HG03060 (cell line): ENCODE data around the gene TCN2.
"Not testable (repeated sequence)": the region's sequence is repeated elsewhere in the genome, so short reads cannot be mapped to it uniquely, and the experiment has no call there.

Experiments used
- ATAC-seq: cut with Tn5 transposase; IDR thresholded peaks from one replicate; pipeline ENCODE4 v1.9.1; 2021; ENCODE audit warnings: low read depth, moderate number of reproducible peaks; ENCODE audit not compliant: unreplicated experiment

Gene TCN2

DNA sequence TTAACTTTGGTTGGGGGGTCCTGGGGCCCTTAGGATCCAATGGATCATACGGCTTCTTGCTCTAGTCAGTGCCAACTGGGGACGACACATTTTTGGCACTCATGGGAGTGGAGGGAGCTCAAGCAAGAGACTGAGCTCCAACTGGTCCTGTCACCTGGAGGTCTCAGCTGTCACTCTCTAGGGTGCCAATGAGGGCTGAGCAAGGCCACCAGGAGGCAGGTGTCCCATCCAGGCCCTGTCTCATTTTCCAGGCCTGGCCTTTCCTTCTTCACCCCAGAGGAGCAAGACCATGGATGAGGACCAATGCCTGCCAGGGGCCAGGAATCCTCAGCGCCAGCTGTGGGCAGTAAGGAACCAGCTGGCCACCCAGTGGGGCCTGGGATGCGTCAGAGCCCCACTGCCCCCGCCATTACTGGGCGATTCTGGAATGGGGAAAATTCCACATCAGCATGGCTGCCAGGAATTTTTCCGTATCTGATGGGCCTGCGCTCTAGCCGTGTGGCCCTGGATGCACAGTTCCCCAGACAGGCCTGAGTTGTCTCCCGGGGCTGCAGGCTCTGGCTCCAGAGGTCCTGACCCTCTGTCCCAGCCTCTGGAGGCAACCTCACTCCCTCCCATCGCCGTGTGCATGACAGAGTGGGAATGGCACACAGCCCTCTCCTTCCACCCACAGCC is 31.8 kb upstream of the TCN2 start:
- no peak for ATAC-seq

DNA sequence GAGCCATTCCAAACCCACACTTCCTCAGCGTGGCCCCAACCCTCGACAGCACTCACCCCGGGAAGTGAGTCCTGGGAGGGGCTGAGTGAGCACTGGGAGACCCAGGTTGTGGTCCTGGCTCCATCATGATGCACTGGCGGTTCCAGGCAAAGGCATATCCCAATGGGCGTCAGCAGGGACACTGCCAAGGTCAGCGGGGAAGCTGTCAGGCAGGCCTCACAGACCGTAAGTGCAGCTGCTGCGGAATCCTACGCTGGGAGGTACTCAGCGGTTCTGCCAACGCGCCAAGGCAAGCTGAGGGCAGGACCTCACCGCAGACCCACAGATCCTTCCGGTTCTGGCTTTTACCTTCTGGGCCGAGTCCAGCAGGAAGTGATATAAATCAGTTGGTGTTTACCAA is 31.1 kb upstream of the TCN2 start:
- ATAC-seq = no peak

DNA sequence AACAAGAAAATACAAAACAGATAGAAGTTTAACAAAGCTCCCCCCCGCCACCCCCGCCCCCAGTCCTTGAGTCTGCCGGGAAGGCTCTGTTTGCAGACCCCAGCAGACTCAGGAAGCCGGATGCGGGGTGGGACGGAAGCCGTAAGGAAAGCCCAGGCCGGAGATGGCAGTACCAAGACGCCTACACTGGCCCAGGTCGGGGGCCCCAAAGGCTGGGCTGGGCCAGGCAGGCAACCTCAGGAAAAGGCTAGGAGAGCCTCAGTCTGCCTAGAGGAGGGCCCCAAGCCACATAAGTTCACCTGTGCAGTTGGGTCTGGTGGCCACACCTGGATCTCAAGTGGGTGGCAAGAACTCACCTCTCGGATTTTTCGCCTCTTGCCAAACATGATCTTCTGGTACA is 28.5 kb upstream of the TCN2 start:
- no peak for ATAC-seq

DNA sequence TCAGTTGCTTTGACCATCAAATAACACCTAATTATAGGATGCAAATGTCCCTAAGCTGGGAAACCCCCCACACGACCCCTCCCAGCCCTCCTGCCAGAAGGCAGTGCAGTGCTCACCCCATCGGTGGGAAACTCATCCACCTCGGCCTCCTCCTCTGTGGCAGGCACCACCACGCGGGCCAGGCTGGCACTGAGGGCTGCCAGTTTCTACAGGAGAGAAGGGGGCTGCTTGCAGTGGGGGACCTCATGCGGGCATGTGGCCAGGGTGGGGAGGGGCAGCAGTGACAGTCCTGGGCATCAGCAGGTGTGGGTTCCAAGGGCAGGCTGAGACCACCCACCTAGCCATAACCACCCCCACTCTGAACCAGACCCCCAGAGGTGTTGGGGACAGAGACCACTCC is 26.1 kb upstream of the TCN2 start:
- ATAC-seq = no peak

DNA sequence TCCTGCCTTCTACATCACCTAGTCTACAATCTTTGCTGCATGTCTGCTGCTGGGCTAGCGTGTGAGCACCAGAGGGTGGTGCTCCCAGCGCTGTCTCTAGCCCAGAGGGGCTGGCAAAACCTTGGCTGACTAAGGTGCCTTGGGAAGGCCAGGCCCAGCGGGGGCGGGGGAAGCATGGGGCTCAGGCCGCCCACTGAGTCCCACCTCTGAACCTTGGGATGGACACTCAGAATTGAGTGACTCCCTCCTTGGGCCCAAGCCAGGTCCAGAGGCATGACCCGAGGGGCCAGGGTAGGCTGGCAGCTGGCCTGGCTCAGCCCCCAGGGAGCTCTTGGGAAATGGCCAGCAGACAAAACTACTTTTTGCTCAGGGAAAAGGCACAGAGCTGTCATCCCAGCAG is 24.9 kb upstream of the TCN2 start:
- ATAC-seq = no peak

DNA sequence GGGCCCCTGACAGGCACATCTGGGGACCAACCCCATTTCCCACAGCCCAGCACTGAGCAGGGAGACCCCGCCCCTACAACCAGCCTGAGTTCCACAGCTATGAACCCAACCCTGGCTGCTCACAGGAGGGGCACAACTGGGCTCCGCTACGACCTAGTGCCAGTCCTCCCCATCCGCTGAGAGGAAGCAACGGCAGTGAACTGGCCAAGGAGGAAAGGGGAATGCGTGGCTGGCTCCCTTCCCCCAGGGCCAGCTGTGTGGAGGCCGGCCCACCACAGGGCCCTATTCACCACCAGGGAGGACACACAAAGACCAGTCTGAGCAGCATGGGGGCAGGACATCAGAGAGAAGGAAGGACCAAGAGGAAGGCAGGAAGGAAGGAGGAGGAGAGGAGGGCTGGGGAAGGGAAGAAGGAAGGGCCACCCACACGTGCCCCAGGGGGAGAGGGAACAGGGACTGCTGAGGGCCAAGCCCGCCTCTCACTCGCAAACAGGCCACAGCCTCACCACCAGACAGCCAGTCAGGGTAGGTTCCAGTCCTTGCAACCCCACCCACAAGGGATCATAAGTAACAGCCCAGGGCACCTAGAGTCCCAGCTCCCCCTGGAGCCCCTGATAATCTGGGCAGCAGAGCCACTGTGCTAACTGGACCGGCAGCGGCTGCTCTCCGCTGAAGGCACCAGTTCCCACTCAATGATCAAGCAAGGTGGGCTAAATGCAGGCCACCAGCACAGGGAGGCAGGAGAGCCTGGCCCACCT is 24.0 kb upstream of the TCN2 start:
- ATAC-seq = no peak

DNA sequence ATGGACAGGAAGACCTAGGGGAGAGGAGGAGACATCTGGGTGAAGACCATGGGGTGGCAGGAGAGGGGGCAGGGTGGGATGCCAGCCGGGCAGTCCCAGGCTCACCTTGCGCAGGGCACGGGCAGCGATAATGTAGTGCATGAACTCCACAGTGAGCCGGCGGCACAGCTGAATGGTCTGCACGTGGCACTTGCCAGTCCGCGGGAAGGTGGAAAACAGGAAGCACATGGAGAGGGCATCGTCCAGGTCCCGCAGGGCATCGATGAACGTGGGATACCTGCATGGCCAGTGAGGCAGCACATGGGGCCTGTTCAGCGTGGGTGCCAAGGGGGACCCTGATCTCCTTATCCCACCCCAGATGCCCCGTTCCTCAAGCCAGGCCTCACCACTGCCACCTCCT is 22.5 kb upstream of the TCN2 start:
- no peak for ATAC-seq

DNA sequence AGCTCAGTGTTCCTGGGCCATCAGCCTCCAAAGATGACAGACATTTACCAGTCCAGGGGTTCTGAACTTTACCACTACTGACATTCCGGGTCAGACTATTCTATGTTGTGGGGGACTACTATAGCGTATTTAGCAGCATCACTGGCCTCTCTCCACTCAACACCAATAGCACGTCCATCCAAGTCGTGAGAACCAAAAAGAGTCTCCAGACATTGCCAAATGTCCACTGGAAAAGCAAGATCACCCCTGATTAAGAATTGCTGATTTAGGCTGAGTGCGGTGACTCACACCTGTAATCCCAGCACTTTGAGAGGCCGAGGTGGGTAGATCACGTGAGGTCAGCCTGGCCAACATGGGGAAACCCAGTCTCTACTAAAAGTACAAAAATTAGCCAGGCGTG is 20.6 kb upstream of the TCN2 start:
- ATAC-seq = no peak

DNA sequence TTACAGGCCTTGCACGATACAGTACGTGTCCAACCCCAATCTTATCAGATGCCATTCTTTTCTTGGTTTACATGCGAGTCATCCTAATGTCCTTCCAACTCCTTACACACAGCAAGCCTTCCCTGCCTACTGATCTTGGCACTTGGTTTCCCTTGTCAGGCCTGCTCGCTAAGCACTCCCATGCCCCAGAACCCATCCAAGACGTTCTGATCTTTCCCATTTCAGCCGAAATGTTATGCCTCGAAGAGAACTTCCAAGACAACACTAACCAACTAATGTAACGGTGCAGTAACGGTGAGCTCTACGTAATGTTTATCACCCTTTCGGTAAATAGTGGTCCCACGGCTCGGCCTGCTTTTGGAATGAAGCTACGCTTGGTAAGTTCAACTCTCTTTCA is 15.8 kb upstream of the TCN2 start:
- ATAC-seq = no peak

DNA sequence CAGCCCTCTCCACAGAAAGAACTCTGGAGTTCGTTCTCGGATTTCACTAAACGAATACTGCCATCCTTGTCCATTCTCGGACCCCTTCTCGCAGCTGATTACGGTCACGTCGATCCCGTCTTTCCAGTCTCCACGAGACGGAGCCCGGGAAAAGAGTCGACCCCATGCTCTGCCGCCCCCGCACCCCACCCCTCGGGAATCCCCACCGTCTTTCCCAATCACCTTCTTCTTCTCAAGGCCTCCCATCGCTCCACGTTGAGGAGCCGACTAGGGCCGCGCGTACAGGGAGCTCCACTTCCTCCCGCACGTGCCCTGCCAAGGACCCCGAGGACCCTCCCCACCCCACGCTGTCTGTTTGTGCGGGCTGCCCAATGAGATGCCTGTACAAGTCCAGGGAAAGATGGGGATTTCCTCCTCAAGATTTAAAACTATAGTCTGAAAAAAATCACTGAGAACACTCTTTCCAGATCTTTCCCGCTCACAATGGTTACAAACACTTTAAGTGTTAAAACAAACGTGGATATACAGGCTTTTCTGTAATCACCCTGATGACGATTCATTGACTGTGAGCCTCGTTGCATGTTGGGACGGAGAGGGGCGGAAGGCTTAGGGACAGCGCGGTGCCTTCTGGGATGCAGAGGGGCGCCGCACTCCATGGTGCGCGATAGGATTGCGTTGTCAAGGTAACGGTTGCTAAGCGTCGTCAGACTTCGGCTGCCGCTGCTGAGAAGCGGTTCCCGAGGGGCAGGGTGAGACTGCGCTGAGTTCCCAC is 15.2 kb upstream of the TCN2 start, which contains the start of gene PES1:
TSS of gene PES1 (minus strand) at position 323 of the 772 bp plus-strand sequence. CDS start at position 246, 77 bp downstream.
- peak; percentile 90 for ATAC-seq

DNA sequence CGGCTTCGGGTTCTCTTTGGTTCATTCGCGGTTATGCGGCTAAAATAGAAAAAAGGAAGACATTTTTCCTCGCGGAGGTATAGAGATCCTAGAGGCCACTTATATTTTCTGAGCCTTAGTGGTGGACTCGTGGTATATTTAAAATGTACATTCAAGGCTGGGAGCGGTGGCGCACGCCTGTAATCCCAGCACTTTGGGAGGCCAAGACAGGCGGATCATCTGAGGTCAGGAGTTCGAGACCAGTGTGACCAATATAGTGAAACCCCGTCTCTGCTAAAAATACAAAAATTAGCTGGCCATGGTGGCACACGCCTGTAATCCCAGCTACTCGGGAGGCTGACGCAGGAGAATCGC is 14.6 kb upstream of the TCN2 start:
- ATAC-seq = not testable (repeated sequence)

DNA sequence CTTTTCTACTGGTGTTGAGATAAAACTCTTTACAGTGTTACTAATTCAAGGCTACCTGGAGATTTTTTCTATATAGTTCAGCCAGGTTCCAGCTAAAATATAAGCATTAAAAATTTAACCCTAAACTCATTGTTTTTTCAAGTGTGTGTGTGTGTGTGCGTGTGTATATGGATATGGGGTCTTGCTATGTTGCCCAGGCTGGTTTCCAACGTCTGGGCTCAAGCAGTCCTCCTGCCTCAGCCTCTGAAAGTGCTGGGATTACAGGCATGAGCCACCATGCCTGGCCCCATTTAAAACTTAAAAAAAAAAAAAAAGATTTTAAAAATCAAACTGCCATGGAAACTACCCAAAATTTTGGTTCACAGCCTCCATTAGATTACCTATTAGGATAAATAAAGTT is 10.8 kb upstream of the TCN2 start:
- ATAC-seq = no peak

DNA sequence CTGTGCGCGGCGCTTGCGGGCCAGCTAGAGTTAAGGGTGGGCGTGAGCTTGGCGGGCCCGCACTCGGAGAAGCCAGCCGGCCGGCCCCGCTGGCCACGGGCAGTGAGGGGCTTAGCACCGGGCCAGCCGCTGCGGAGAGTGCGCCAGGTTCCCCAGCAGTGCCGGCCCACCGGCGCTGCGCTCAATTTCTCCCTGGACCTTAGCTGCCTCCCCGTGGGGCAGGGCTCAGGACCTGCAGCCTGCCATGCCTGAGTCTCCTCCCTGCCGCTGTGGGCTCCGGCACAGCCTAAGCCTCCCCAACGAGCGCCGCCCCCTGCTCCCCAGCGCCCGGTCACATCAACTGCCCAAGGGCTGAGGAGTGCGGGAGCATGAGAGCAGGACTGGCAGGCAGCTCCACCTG is 10.1 kb upstream of the TCN2 start:
- no peak for ATAC-seq

DNA sequence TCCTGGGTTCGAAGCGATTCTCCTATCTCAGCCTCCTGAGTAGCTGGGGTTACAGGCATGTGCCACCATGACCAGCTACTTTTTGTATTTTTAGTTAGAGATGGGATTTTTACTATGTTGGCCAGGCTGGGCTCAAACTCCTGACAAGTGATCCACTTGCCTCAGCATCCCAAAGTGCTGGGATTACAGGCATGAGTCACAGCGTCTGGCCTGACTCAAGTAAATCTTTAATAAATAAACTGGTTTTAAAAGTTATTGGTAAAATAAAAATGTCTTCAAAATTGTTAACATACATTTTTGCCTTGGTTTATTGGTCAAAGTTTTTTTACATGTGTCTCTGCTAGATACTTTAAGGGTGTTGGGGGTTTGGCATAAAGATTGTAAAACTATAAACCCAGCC is 8.0 kb upstream of the TCN2 start:
- ATAC-seq = no peak

DNA sequence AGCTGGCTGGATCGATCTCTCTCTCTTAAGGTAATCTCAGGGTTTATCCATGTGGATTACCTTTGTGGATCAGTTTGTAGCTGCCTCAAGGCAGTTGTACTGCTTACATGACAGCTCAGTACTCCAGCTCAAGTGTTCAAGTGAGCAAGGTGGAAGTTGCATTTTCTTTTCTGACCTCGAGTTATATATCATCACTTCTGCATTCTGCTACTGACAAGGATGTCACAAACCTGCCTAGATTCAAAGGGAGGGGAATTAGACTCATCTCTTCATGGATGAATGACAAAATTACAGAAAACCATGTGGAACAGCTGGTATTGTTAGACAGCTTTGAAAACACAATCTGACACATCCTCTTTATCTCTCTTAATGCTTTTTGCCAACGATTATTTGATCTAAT is 6.1 kb upstream of the TCN2 start:
- ATAC-seq = no peak

DNA sequence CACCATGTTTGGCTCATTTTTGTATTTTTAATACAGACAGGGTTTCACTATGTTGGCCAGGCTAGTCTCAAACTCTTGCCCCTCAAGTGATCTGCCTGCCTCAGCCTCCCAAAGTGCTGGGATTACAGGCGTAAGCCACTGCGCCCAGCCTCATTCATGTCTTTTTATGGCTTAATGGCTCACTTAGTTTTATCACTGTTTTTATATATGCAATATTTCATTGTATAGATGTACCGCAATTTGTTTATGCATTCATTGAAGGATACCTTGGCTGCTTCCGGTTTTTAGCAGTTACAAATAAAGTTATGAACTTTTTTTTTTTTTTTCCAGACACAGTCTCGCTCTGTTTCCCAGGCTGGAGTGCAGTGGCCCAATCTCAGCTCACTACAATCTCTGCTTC is 5.5 kb upstream of the TCN2 start:
- no peak for ATAC-seq

DNA sequence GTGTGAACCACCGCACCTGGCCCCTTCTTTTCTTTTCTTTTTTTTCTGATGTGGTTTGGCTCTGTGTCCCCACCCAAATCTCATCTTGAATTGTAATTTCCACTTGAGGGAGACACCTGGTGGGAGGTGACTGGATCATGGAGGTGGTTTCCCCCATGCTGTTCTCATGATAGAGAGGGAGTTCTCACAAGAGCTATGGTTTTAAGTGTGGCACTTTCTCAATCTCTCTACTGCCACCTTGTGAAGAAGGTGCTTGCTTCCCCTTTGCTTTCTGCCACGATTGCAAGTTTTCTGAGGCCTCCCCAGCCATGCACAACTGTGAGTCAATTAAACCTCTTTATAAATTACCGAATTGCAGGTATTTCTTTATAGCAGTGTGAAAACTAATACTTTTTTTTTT is 4.9 kb upstream of the TCN2 start:
- ATAC-seq = no peak

DNA sequence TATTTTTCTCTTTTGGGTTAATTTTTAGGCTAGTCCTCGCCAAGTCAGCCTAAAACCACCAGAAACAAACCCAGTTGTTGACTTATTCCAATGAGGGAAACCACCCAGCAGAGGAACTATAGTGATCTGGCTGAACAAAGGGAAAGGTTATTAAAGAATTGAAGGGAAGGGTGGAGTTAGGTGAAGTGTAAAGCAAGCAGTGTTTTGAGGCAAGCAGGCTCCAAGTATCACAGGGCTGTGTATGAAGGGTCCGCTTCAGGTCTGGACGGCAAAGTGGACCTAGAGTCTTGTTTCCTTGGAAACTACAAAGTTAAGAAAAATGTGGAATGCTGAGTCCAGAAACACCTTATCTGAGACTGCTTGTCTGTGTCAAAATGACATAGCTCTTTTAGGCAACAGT is 3.2 kb upstream of the TCN2 start:
- no peak for ATAC-seq

DNA sequence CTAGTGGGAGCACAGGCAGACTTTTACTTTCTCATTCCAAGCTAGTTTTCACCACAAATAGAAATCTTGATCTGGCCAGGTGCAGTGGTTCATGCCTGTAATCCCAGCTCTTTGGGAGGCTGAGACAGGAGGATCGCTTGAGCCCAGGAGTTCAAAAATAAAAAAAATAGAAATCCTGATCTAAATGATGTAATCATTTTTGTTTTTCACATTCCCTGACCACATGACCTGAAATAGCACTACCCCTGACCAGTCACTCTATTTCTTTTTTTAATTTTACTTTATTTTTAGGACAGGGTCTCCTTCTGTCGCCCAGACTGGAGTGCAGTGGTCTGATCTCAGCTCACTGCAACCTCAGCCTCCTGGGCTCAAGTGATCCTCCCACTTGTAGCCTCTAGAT is 2.3 kb upstream of the TCN2 start:
- no peak for ATAC-seq

DNA sequence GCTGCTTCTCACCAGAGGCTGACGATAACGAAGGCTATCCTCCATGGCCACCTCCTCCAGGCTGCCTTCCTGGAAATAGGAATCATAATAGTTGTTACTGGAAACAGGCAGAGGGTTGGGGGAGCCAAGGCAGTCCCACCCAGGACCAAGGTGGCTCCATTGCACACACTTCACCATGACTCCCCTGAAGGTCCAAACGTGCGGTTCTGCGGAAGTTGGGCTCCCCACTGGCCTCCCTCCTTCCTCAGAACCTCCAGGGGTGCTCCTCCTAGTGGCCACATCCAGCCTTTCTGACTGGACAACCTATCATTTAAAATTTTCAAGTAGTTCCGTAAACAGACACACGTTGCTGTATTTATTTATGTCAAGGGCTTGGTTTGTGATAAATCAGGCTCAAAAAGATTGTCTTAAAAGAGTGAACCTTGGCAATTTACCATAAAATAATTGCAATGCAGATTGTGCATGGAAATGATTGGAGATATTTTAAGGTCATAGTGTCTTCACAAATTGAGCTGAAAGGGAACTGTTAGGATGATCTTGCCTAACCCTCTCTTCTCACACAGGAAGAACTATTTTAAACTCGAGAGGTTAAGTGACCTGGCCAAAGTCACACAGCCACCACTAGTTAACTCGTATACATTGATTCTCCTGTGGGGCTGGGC is 1.4 kb upstream of the TCN2 start:
- no peak for ATAC-seq

DNA sequence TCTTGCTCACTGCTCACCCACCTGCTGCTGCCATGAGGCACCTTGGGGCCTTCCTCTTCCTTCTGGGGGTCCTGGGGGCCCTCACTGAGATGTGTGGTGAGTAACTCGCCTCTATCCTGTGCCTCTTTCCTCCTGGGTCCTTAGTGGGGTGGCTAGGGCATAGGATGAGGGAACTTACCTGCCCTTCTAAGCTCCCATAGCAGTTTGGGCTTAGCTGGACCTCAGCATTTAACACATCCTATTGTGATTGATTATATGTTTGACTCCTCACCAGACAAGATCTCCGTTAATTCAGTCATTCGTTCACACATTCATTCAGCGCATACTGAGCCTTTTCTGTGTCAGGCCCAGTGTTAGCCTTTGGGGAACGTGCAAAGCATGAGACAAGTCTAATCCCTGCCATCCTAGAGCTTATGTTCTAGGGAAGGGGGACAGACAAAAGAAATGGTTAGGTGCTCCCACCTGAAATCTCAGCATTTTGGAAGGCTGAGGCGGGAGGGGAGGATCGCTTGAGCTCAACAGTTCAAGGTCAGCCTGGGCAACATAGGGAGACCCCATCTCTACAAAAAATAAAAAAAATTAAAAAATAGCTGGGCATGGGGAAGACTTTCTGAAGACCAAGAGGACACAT is 441 bp downstream of the TCN2 start:
- no peak for ATAC-seq
